Panc1 (cell line): ENCODE results near the gene STOM. TPM values are rescaled to one million over a fixed set of nuclear protein-coding genes. Genes with fewer than 3 reads are reported as not detected.

Experiments used
- ATAC-seq: fragments of 200-7000 bp; cut with Tn5 transposase; 2 replicates; pipeline ENCODE4 v1.9.1; 2020; ENCODE audit warnings: mild to moderate bottlenecking, moderate library complexity
- BruUV-seq: library from RNA; stranded (reverse); fragments of 400-500 nt; replicated peaks from 2 replicates; lab custom pipeline; 2021; lab: Mats Ljungman, UMichigan
- CTCF ChIA-PET: fragments of 300-600 bp; sonication (Branson Sonifier 250); formaldehyde crosslinking; loops from one replicate; lab custom pipeline; 2022; ENCODE audit warnings: antibody characterized with exemption; lab: Charles Lee
- POLR2A ChIA-PET: fragments of 300-600 bp; sonication (Branson Sonifier 250); formaldehyde crosslinking; loops from one replicate; lab custom pipeline; 2022; ENCODE audit warnings: antibody characterized with exemption; lab: Charles Lee
- DNase-seq: peaks from one replicate; pipeline ENCODE4 v3.0.0-alpha.2; 2010; ENCODE audit warnings: low read depth, low spot score
- H3K27ac ChIP-seq: 2 replicates; pipeline ENCODE4 v1.5.1; 2011; ENCODE audit warnings: mild to moderate bottlenecking, low read length, inconsistent platforms
- H3K27me3 ChIP-seq: fragments of 200-500 bp; sonication (Bioruptor generic); 2 replicates; pipeline ENCODE4 v1.6.0; 2014; ENCODE audit warnings: low read length, inconsistent platforms; ENCODE audit not compliant: control insufficient read depth, insufficient read depth
- H3K36me3 ChIP-seq: fragments of 200-500 bp; sonication (Bioruptor generic); 2 replicates; pipeline ENCODE4 v1.5.1; 2014; ENCODE audit warnings: inconsistent platforms, mild to moderate bottlenecking, low read length, moderate library complexity; ENCODE audit not compliant: control insufficient read depth, insufficient read depth
- H3K4me1 ChIP-seq: 2 replicates; pipeline ENCODE4 v1.5.1; 2011; ENCODE audit warnings: inconsistent platforms, mild to moderate bottlenecking, low read length, moderate library complexity; ENCODE audit not compliant: control insufficient read depth, insufficient read depth
- H3K4me3 ChIP-seq, 2 experiments: 2 replicates each; pipeline ENCODE4 v1.5.1; 2011 to 2012; ENCODE audit warnings: low read depth in 2 of 2, low read length in 2 of 2, mild to moderate bottlenecking in 2 of 2, inconsistent platforms in 1 of 2, moderate library complexity in 1 of 2
- H3K9me3 ChIP-seq: fragments of 200-500 bp; sonication (Bioruptor generic); 2 replicates; pipeline ENCODE4 v1.5.1; 2014; ENCODE audit warnings: low read depth, mild to moderate bottlenecking, inconsistent platforms, low read length, moderate library complexity; ENCODE audit not compliant: control insufficient read depth, insufficient read depth
- CTCF ChIP-seq: fragments of 450-650 bp; IDR thresholded peaks from 2 replicates; pipeline ENCODE4 v1.5.1; 2017; ENCODE audit warnings: mild to moderate bottlenecking
- POLR2AphosphoS5 ChIP-seq: IDR thresholded peaks from 2 replicates; pipeline ENCODE4 v1.6.1; 2012; ENCODE audit warnings: mild to moderate bottlenecking, low read depth, low read length, moderate library complexity
- REST ChIP-seq, 2 experiments: IDR thresholded peaks; 2 replicates each; pipeline ENCODE4 v1.6.1; 2011 to 2012; ENCODE audit warnings: low read depth in 2 of 2, control low read depth in 1 of 2, low read length in 1 of 2, mild to moderate bottlenecking in 1 of 2, moderate library complexity in 1 of 2; ENCODE audit not compliant: insufficient read depth in 1 of 2
- SIN3A ChIP-seq: IDR thresholded peaks from 2 replicates; pipeline ENCODE4 v1.6.1; 2012; ENCODE audit warnings: low read depth, mild to moderate bottlenecking, low read length, moderate library complexity, borderline replicate concordance; ENCODE audit not compliant: insufficient read depth
- TCF7L2 ChIP-seq: IDR thresholded peaks from 2 replicates; pipeline ENCODE4 v1.6.1; 2011; ENCODE audit warnings: mild to moderate bottlenecking, low read depth, low read length, inconsistent platforms
- in situ Hi-C: cut with HindIII; loops from 2 replicates; pipeline ENCODE4 v1.10.0; 2016; ENCODE audit warnings: low sequenced_read_pairs, low pct_unique_long_range_greater_than_20kb
- intact Hi-C: fragments of 100-400 bp; cut with micrococcal nuclease; formaldehyde crosslinking; loops from one replicate; pipeline ENCODE4 v1.10.0; 2022; ENCODE audit not compliant: unreplicated experiment
- total RNA-seq: library from RNA; stranded (reverse); gene quantifications from one replicate; pipeline ENCODE4 v1.2.1, GENCODE V29; 2021; ENCODE audit not compliant: unreplicated experiment

The STOM gene
- total RNA-seq, 1 experiment from 2014 or later = 81.2 TPM

GRCh38 chr9:121321016-121321503 is 49.0 kb downstream of the STOM start:
- Histone ChIP-seq H3K4me1 (peaks cover 6% of the 10 kb centered on the region; the same call in 1 of the 2 replicates), H3K27ac (peak overlapping the region; percentile 36; the same call in 1 of the 2 replicates), H3K27me3 (no peaks in the 10 kb centered on the region), H3K4me3 (no peak overlapping the region), H3K9me3 (no peaks in the 10 kb centered on the region), H3K36me3 (peaks cover 10% of the 10 kb centered on the region)
- no TSS peak for BruUV-seq
- ChIA-PET POLR2A (no interaction called here), CTCF (no interaction called here)
- no peak for DNase-seq
- intact Hi-C loops (no loop called here), in situ Hi-C loops (no loop called here)
- no peak for ATAC-seq
- no peak for TF ChIP-seq POLR2AphosphoS5
- no peak for TF ChIP-seq CTCF
- TF ChIP-seq TCF7L2 = no peak
- no peak for TF ChIP-seq SIN3A
- no peak for TF ChIP-seq REST (IDR thresholded peaks at IDR 0.05; ENCODE audit: insufficient read depth in 1 of 2, low read depth in 2 of 2, low read length in 1 of 2)

GRCh38 chr9:121319383-121319780 is 50.7 kb downstream of the STOM start:
- ChIA-PET CTCF (interaction anchor here (0.6 to 1.4 kb wide), 8 partner anchors 41 to 495 kb away, joined by 3 to 6 read pairs (median 4); no protein-coding TSS in a partner anchor), POLR2A (interaction anchor here (0.6 kb wide), 1 partner anchor 37 kb away, joined by 4 read pairs; no protein-coding TSS in a partner anchor)
- TF ChIP-seq POLR2AphosphoS5 (no peak), REST (IDR thresholded peaks at IDR 0.05; ENCODE audit: insufficient read depth in 1 of 2, low read depth in 2 of 2, low read length in 1 of 2) (no peak), CTCF (no peak), TCF7L2 (no peak), SIN3A (no peak)
- intact Hi-C loops = no loop called here
- DNase-seq (no peak), ATAC-seq (no peak)
- Histone ChIP-seq H3K4me1 (peaks cover 6% of the 10 kb centered on the region; the same call in 1 of the 2 replicates), H3K9me3 (no peaks in the 10 kb centered on the region), H3K4me3 (no peak overlapping the region), H3K27ac (peak overlapping the region; percentile 44; the same call in 1 of the 2 replicates), H3K27me3 (no peaks in the 10 kb centered on the region), H3K36me3 (peaks cover 13% of the 10 kb centered on the region)
- in situ Hi-C loops = no loop called here
- BruUV-seq = no TSS peak
